Islet precursor cell (in vitro differentiated cells): ENCODE results near the gene DERL3.
A peak's percentile ranks its signal among the peaks of the same experiment; 100 is the strongest.
"Not testable (repeated sequence)": the region's sequence is repeated elsewhere in the genome, so short reads cannot be mapped to it uniquely, and the experiment has no call there.

Source experiments
- DNase-seq: peaks from one replicate; pipeline ENCODE4 v3.0.0-alpha.2; 2018

The DERL3 gene

GRCh38 chr22:23838681-23839468, at the start of gene DERL3:
Gene DERL3 (minus strand): TSS chr22:23839006. CDS start chr22:23838987, 19 bp downstream.
- DNase-seq = peak; percentile 98

- no peak for DNase-seq
Observed at GRCh38 chr22:23884140-23884539, 45.3 kb upstream of the DERL3 start.

GRCh38 chr22:23883658-23884057, 44.9 kb upstream of the DERL3 start:
- DNase-seq = no peak

- no peak for DNase-seq
Observed at GRCh38 chr22:23882370-23882769, 43.6 kb upstream of the DERL3 start.

GRCh38 chr22:23878219-23878618, 39.4 kb upstream of the DERL3 start:
- no peak for DNase-seq

- no peak for DNase-seq
Observed at GRCh38 chr22:23877566-23877965, 38.8 kb upstream of the DERL3 start.

- no peak for DNase-seq
Observed at GRCh38 chr22:23875801-23876200, 37.0 kb upstream of the DERL3 start.

GRCh38 chr22:23874871-23875270, 36.1 kb upstream of the DERL3 start:
- no peak for DNase-seq

- DNase-seq = no peak
Observed at GRCh38 chr22:23868580-23868979, 29.8 kb upstream of the DERL3 start.

GRCh38 chr22:23864499-23865154, 25.8 kb upstream of the DERL3 start:
- not testable (repeated sequence) for DNase-seq

- peak; percentile 77 for DNase-seq
Observed at GRCh38 chr22:23862103-23862502, 23.3 kb upstream of the DERL3 start.

GRCh38 chr22:23860187-23860586, 21.4 kb upstream of the DERL3 start:
- not testable (repeated sequence) for DNase-seq

GRCh38 chr22:23859201-23859600, 20.4 kb upstream of the DERL3 start:
- no peak for DNase-seq

- DNase-seq = no peak
Observed at GRCh38 chr22:23858484-23858815, 19.6 kb upstream of the DERL3 start.

GRCh38 chr22:23857606-23858483, 19.0 kb upstream of the DERL3 start, which contains the start of gene SLC2A11:
Gene SLC2A11 (plus strand): TSS chr22:23857875. CDS start chr22:23858000, 125 bp downstream.
- peak; percentile 99 for DNase-seq

- DNase-seq = peak; percentile 87
Observed at GRCh38 chr22:23856721-23857605, 18.2 kb upstream of the DERL3 start.

GRCh38 chr22:23850136-23850611, 11.4 kb upstream of the DERL3 start:
- DNase-seq = no peak

GRCh38 chr22:23849009-23850006, 10.5 kb upstream of the DERL3 start:
- peak; percentile 97 for DNase-seq

- peak; percentile 75 for DNase-seq
Observed at GRCh38 chr22:23847991-23848864, 9.4 kb upstream of the DERL3 start.
